ENCODE data around the gene PRKCA. TPM values are rescaled to one million over a fixed set of nuclear protein-coding genes. Genes with fewer than 3 reads are reported as not detected.

PRKCA gene
- total and polyA plus RNA-seq, 2 of the 13 experiments (the other 11 are each of a cell fraction or from before 2014, with no cell fraction given): 18.5 to 21.5 TPM

- no peak for TF ChIP-seq ZNF407 (CRISPR knock-in tag; IDR thresholded peaks at IDR 0.05; ENCODE audit: not compliant biosample characterization)
- TF ChIP-seq ZNF503 (CRISPR knock-in tag; IDR thresholded peaks at IDR 0.05): 0 out of 2 replicates have a peak, but pooled peaks have one; percentile 28
- no peak for TF ChIP-seq KMT2A (CRISPR knock-in tag; IDR thresholded peaks at IDR 0.05)
- TF ChIP-seq ZBTB25 (CRISPR knock-in tag; IDR thresholded peaks at IDR 0.05): 0 out of 2 replicates have a peak, but pooled peaks have one; percentile 56
- TF ChIP-seq HNRNPLL (IDR thresholded peaks at IDR 0.05; ENCODE audit: low read depth, low read length, poor library complexity, severe bottlenecking): no peak
- TF ChIP-seq WIZ (CRISPR knock-in tag; IDR thresholded peaks at IDR 0.05): 0 out of 2 replicates have a peak, but pooled peaks have one; percentile 68
- TF ChIP-seq ZSCAN12 (CRISPR knock-in tag; IDR thresholded peaks at IDR 0.05): no peak
- TF ChIP-seq TEAD3 (CRISPR knock-in tag; optimal IDR thresholded peaks at IDR 0.05; ENCODE audit: borderline replicate concordance): no peak
- TF ChIP-seq ZHX2 (IDR thresholded peaks at IDR 0.05; ENCODE audit: low read depth): no peak
- no peak for TF ChIP-seq ZHX2 (CRISPR knock-in tag; IDR thresholded peaks at IDR 0.05; ENCODE audit: borderline replicate concordance)
- no peak for TF ChIP-seq ZNF121 (CRISPR knock-in tag; IDR thresholded peaks at IDR 0.05)
- TF ChIP-seq SRY (CRISPR knock-in tag; IDR thresholded peaks at IDR 0.05): 0 out of 2 replicates have a peak, but pooled peaks have one; percentile 44
These were observed 527.0 kb downstream of the PRKCA start (continued) for GRCh38 chr17:66829386-66829864.

Data from HepG2 (cell line).